SK-N-SH treated with all-trans-retinoic acid at 6 μM for 48 hours (cell line): ENCODE data around the gene TMEM245.
"Not testable (repeated sequence)": the region's sequence is repeated elsewhere in the genome, so short reads cannot be mapped to it uniquely, and the experiment has no call there.

ENCODE experiments used
- BACH2 ChIP-seq: fragments of 250-450 bp; sonication (Bioruptor Pico); IDR thresholded peaks from 2 replicates; pipeline ENCODE4 v1.9.0; 2021; ENCODE audit warnings: mild to moderate bottlenecking, borderline replicate concordance
- ESRRG ChIP-seq: fragments of 250-450 bp; sonication (Bioruptor Pico); IDR thresholded peaks from 2 replicates; pipeline ENCODE4 v1.6.1; 2021; ENCODE audit warnings: mild to moderate bottlenecking
- PATZ1 ChIP-seq: fragments of 250-450 bp; sonication (Bioruptor Pico); IDR thresholded peaks from 2 replicates; pipeline ENCODE4 v1.8.0; 2020; ENCODE audit warnings: mild to moderate bottlenecking, moderate library complexity, borderline replicate concordance
- POU6F1 ChIP-seq: fragments of 250-450 bp; sonication (Bioruptor Pico); IDR thresholded peaks from 2 replicates; pipeline ENCODE4 v1.8.0; 2021; ENCODE audit warnings: low read depth, mild to moderate bottlenecking, moderate library complexity, borderline replicate concordance

GRCh38 chr9:108971392-108971791, 148.4 kb downstream of the TMEM245 start:
- TF ChIP-seq BACH2; ESRRG (CRISPR knock-in tag); PATZ1; POU6F1 (CRISPR knock-in tag): not testable (repeated sequence)
